HuH-7.5 (cell line): ENCODE data around the gene FXR1.

Experiments used
- DNase-seq: peaks from one replicate; pipeline ENCODE4 v3.0.0; 2011; ENCODE audit warnings: low spot score

The FXR1 gene

DNA sequence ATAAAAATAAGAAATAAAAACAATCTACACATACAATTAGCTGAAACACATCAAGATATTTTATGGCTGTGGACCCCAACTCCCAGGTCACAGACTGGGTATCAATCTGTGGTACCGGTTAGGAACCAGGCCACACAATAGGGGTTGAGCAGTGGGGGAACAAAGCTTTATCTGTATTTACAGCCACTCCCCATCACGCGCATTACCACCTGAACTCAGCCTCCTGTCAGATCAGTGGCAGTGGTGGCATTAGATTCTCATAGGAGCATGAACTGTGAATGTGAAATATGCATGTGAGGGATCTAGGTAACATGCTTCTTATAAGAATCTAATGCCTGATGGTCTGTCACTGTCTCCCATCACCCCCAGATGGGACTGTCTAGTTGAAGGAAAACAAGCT is 94.8 kb downstream of the FXR1 start:
- DNase-seq, result no peak

DNA sequence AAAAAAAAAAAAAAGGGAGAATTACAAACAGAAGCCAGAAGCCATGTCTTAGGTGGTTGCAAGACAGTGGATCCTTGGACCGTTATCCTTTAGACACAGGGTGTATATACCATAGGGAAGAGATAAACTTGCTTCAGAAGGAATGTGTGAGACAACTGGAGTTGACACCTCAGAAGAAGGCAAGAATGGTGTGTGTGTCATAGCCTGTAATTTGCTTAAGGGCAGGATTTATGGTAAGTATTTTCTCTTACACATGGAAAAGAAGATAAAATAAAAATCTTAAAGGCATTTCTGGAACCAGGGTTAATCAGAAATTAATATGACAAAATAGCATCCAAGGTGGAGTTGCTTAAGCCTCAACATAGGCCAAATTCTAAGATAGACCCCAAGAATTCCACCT is 96.3 kb downstream of the FXR1 start:
- no peak for DNase-seq

DNA sequence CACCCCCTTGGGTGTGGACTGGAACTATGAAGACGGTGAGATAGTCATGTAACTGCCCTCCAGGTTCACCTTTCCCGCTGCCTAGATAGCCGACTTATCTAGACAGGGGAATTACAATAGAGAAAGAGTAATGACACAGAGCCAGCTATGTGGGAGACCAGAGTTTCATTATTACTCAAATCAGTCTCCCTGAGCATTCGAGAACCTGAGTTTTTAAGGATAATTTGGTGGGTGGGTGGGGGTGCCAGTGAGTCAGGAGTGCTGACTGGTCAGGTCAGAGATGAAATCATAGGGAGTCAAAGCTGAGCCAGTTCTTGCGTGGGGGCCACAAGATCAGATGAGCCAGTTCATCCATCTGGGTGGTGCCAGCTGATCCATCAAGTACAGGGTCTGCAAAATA is 96.8 kb downstream of the FXR1 start:
- DNase-seq, result no peak

DNA sequence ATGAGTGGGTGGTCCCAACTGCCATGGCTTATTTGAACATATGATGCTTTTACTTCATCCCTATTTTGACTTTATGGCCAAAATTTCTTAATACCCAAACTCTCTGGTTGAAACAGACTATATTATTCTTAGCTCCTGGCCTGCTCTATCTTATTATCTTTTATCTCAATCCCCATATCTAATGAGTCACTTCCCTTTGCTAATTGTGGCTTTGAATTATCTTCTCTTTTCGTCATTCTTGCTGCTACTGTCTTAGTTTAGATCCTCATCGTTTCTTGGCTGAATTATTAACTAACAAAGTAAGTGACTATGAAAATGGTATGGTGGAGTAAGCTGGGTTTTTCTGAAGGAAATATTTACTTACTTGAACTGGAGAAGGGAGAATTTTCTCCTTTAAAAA is 105.2 kb downstream of the FXR1 start:
- no peak for DNase-seq

DNA sequence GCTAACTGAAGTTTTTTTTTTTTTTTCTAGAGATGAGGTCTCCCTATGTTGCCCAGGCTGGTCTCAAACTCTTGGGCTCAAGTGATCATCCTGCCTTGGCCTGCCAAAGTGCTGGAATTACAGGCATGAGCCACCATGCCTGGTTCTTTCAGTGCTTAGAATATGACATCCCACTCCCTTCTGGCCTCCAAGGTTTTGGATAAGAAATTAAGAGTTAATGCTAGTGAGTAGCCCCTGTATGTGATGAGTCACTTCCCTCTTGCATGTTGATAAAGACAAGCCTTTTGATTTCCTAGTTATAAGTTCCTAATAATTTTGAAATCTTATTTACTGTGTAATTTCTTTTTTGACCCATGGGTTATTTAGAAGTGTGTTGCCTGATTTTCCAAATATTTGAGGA is 112.7 kb downstream of the FXR1 start:
- no peak for DNase-seq

DNA sequence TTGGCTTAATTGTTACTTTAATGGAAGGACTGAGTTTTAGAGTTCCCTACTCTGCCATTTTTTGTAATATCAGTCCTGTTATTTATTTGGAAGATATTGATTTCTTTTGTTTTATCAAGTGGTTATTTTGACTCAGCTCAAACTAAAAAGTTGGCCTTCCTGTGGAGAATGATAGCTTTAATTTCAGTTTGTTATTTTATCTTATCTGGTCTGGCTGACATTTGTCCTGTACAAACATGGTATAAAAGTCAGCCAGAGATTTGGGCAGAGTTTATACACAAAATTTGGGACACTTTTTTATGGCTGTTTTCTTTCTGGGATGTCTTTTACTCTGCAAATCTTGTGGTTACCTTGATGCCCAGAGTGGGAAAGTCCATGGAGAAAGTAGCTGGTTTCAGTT is 118.5 kb downstream of the FXR1 start:
- no peak for DNase-seq
